HFF-Myc (cell line): ENCODE data around the gene HMG20A.

ENCODE experiments used
- DNase-seq: peaks from one replicate; pipeline ENCODE4 v3.0.0-alpha.2; 2011; ENCODE audit warnings: low read depth; ENCODE audit errors: extremely low read depth
- H3K4me3 ChIP-seq: replicated peaks from 2 replicates; pipeline ENCODE4 v1.5.1; 2011; ENCODE audit warnings: low read depth, mild to moderate bottlenecking, control low read depth, low read length
- CTCF ChIP-seq: IDR thresholded peaks from 2 replicates; pipeline ENCODE4 v1.5.1; 2012; ENCODE audit warnings: mild to moderate bottlenecking, low read depth, low read length, control low read depth; ENCODE audit errors: missing control alignments

The HMG20A gene

GRCh38 chr15:77528290-77528967, 107.7 kb downstream of the HMG20A start:
- DNase-seq: no peak
- no peak overlapping the region for H3K4me3 ChIP-seq
- TF ChIP-seq CTCF: no peak

GRCh38 chr15:77528968-77529319, 108.3 kb downstream of the HMG20A start:
- TF ChIP-seq CTCF: no peak
- no peak overlapping the region for H3K4me3 ChIP-seq
- no peak for DNase-seq

- no peak for TF ChIP-seq CTCF
- DNase-seq: no peak
- no peak overlapping the region for H3K4me3 ChIP-seq
These were observed 108.9 kb downstream of the HMG20A start for GRCh38 chr15:77529394-77530159.

GRCh38 chr15:77530576-77530975, 109.9 kb downstream of the HMG20A start:
- no peak for TF ChIP-seq CTCF
- no peak overlapping the region for H3K4me3 ChIP-seq
- DNase-seq: no peak

GRCh38 chr15:77531191-77532000, 110.7 kb downstream of the HMG20A start:
- no peak for TF ChIP-seq CTCF
- DNase-seq: no peak
- no peak overlapping the region for H3K4me3 ChIP-seq

- H3K4me3 ChIP-seq: no peak overlapping the region
- no peak for DNase-seq
- TF ChIP-seq CTCF: no peak
These were observed 111.5 kb downstream of the HMG20A start for GRCh38 chr15:77532067-77532710.
